Hepatocyte (in vitro differentiated cells): Measurements from ENCODE around the gene BPNT1.

Experiments
- CTCF ChIP-seq: fragments of 200-600 bp; sonication (generic); IDR thresholded peaks from 2 replicates; pipeline ENCODE4 v1.5.1; 2016; ENCODE audit warnings: antibody characterized with exemption, mild to moderate bottlenecking; ENCODE audit not compliant: poor library complexity
- EZH2 ChIP-seq: fragments of 200-600 bp; sonication (generic); IDR thresholded peaks from 2 replicates; pipeline ENCODE4 v1.6.1; 2016; ENCODE audit warnings: antibody characterized with exemption, mild to moderate bottlenecking, borderline replicate concordance
- EZH2phosphoT487 ChIP-seq: fragments of 200-600 bp; sonication (generic); IDR thresholded peaks from one replicate; pipeline ENCODE4 v1.6.1; 2018; ENCODE audit warnings: antibody characterized with exemption, mild to moderate bottlenecking, low read depth, moderate library complexity; ENCODE audit not compliant: unreplicated experiment, severe bottlenecking

- TF ChIP-seq CTCF (no peak), EZH2 (no peak), EZH2phosphoT487 (no peak)
Measured at GRCh38 chr1:220043646-220044045, 45.9 kb downstream of the BPNT1 start.
